ENCODE data around the gene CFL1. TPM values are rescaled to one million over a fixed set of nuclear protein-coding genes. Genes with fewer than 3 reads are reported as not detected.

The CFL1 gene
- polyA plus RNA-seq, 1 of the 3 experiments (the other 2 are of a cell fraction), result 4,252 TPM

DNA sequence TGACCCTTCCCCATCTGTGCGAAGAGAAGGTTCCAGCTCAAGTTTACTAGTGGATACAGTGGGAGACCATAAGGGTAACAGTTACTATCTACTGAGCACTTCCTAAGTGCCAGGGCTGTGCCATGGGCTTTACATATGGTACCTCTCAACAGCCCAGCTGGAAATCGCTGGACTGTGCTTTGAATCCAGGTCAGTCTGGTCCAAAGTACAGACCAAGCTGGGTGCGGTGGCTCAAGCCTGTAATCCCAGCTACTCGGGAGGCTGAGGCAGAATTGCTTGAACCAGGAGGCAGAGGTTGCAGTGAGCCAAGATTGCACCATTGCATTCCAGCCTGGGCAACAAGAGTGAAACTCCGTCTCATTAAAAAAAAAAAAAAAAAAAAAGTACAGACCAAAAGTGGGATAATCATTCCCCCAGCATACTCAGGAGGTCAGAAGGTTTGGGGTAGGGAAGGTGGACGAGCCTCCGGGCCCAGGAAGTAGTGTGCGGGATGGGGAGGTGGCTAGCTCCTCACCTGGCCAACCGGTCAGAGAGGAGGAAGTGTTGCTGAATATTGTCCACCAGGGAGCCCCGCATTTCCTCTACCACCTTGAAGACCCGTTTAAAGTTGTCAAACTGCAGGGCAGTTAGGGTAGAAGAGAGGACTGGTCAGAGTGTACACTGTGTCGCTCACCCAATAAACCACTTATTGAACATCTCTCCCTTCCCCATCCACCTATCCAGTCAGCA, 28.0 kb upstream of the CFL1 start:
- H3K27ac ChIP-seq (ENCODE audit: low read depth in 2 of 2, low read length in 1 of 2), result no peak overlapping the region
- peaks cover 39% of the 10 kb centered on the region for H3F3A ChIP-seq (replicated peaks; ENCODE audit: insufficient read depth)
- ChIA-PET POLR2A (interaction anchor here (1.5 kb wide), 1 partner anchor 26 kb away, joined by 5 read pairs; the partner anchor contains the start of gene MUS81), CTCF (interaction anchor here (0.5 to 15.2 kb wide), 20 partner anchors 9 to 426 kb away, joined by 3 to 374 read pairs (median 12); partner anchors contain the start of genes AP5B1, BANF1, C11orf68 and CFL1)
- peaks cover 24 to 32% of the 10 kb centered on the region in 2 experiments for H3K4me1 ChIP-seq (ENCODE audit: control insufficient read depth in 1 of 2, insufficient read depth in 2 of 2, low read depth in 1 of 2, low read length in 1 of 2)
- H3K27me3 ChIP-seq (ENCODE audit: insufficient read depth), result no peaks in the 10 kb centered on the region
- no peaks in the 10 kb centered on the region for H3K9me2 ChIP-seq
- H4K20me1 ChIP-seq (ENCODE audit: insufficient read depth), result peaks cover 2% of the 10 kb centered on the region; the same call in 1 of the 2 replicates
- H3K4me3 ChIP-seq (ENCODE audit: low read depth in 2 of 2, low read length in 1 of 2), result no peak overlapping the region
- no peak overlapping the region; the same call in 1 of the 2 replicates for H3K4me2 ChIP-seq
- TF ChIP-seq SMC3 (IDR thresholded peaks at IDR 0.05; ENCODE audit: low read depth, low read length), result no peak
- TF ChIP-seq NRF1 (IDR thresholded peaks at IDR 0.05; ENCODE audit: low read depth, low read length), result no peak
- no peak for TF ChIP-seq FOXJ3 (CRISPR knock-in tag; IDR thresholded peaks at IDR 0.05)
- TF ChIP-seq TAF1 (IDR thresholded peaks at IDR 0.05; ENCODE audit: borderline replicate concordance, low read depth, low read length), result no peak
- TF ChIP-seq POLR2AphosphoS5 (IDR thresholded peaks at IDR 0.05; ENCODE audit: low read depth, low read length), result no peak
- TF ChIP-seq FOSL2 (IDR thresholded peaks at IDR 0.05; ENCODE audit: borderline replicate concordance, low read depth), result no peak
- TF ChIP-seq, protein P1, sequence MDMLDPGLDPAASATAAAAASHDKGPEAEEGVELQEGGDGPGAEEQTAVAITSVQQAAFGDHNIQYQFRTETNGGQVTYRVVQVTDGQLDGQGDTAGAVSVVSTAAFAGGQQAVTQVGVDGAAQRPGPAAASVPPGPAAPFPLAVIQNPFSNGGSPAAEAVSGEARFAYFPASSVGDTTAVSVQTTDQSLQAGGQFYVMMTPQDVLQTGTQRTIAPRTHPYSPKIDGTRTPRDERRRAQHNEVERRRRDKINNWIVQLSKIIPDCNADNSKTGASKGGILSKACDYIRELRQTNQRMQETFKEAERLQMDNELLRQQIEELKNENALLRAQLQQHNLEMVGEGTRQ (IDR thresholded peaks at IDR 0.05; ENCODE audit: borderline replicate concordance, low read depth, low read length), result no peak
- TF ChIP-seq RXRA (IDR thresholded peaks at IDR 0.05; ENCODE audit: borderline replicate concordance, low read depth), result no peak
- TF ChIP-seq RFX5 (IDR thresholded peaks at IDR 0.05; ENCODE audit: low read length), result no peak
- no peak for TF ChIP-seq MXI1 (IDR thresholded peaks at IDR 0.05; ENCODE audit: low read depth, low read length)
- TF ChIP-seq EP300 (IDR thresholded peaks at IDR 0.05; ENCODE audit: borderline replicate concordance in 1 of 2, low read depth in 1 of 2, low read length in 1 of 2), result no peak
- TF ChIP-seq, protein P2, sequence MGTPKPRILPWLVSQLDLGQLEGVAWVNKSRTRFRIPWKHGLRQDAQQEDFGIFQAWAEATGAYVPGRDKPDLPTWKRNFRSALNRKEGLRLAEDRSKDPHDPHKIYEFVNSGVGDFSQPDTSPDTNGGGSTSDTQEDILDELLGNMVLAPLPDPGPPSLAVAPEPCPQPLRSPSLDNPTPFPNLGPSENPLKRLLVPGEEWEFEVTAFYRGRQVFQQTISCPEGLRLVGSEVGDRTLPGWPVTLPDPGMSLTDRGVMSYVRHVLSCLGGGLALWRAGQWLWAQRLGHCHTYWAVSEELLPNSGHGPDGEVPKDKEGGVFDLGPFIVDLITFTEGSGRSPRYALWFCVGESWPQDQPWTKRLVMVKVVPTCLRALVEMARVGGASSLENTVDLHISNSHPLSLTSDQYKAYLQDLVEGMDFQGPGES (IDR thresholded peaks at IDR 0.05; ENCODE audit: low read depth, low read length), result no peak
- TF ChIP-seq ELF1 (IDR thresholded peaks at IDR 0.05), result no peak
- TF ChIP-seq, protein P3, sequence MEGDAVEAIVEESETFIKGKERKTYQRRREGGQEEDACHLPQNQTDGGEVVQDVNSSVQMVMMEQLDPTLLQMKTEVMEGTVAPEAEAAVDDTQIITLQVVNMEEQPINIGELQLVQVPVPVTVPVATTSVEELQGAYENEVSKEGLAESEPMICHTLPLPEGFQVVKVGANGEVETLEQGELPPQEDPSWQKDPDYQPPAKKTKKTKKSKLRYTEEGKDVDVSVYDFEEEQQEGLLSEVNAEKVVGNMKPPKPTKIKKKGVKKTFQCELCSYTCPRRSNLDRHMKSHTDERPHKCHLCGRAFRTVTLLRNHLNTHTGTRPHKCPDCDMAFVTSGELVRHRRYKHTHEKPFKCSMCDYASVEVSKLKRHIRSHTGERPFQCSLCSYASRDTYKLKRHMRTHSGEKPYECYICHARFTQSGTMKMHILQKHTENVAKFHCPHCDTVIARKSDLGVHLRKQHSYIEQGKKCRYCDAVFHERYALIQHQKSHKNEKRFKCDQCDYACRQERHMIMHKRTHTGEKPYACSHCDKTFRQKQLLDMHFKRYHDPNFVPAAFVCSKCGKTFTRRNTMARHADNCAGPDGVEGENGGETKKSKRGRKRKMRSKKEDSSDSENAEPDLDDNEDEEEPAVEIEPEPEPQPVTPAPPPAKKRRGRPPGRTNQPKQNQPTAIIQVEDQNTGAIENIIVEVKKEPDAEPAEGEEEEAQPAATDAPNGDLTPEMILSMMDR (IDR thresholded peaks at IDR 0.05), result no peak
- TF ChIP-seq MEF2A (IDR thresholded peaks at IDR 0.05; ENCODE audit: borderline replicate concordance, low read depth), result no peak
- TF ChIP-seq, protein P4, sequence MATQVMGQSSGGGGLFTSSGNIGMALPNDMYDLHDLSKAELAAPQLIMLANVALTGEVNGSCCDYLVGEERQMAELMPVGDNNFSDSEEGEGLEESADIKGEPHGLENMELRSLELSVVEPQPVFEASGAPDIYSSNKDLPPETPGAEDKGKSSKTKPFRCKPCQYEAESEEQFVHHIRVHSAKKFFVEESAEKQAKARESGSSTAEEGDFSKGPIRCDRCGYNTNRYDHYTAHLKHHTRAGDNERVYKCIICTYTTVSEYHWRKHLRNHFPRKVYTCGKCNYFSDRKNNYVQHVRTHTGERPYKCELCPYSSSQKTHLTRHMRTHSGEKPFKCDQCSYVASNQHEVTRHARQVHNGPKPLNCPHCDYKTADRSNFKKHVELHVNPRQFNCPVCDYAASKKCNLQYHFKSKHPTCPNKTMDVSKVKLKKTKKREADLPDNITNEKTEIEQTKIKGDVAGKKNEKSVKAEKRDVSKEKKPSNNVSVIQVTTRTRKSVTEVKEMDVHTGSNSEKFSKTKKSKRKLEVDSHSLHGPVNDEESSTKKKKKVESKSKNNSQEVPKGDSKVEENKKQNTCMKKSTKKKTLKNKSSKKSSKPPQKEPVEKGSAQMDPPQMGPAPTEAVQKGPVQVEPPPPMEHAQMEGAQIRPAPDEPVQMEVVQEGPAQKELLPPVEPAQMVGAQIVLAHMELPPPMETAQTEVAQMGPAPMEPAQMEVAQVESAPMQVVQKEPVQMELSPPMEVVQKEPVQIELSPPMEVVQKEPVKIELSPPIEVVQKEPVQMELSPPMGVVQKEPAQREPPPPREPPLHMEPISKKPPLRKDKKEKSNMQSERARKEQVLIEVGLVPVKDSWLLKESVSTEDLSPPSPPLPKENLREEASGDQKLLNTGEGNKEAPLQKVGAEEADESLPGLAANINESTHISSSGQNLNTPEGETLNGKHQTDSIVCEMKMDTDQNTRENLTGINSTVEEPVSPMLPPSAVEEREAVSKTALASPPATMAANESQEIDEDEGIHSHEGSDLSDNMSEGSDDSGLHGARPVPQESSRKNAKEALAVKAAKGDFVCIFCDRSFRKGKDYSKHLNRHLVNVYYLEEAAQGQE (IDR thresholded peaks at IDR 0.05; ENCODE audit: low read depth, low read length), result no peak
- no peak for TF ChIP-seq NFIC (IDR thresholded peaks at IDR 0.05; ENCODE audit: borderline replicate concordance)
- TF ChIP-seq, protein P5, sequence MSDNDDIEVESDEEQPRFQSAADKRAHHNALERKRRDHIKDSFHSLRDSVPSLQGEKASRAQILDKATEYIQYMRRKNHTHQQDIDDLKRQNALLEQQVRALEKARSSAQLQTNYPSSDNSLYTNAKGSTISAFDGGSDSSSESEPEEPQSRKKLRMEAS (IDR thresholded peaks at IDR 0.05; ENCODE audit: low read depth), result no peak
- no peak for TF ChIP-seq CHD2 (IDR thresholded peaks at IDR 0.05; ENCODE audit: low read length, partially characterized antibody)
- no peak for TF ChIP-seq FOXM1 (IDR thresholded peaks at IDR 0.05; ENCODE audit: low read depth)
- WGBS (ENCODE audit: low lambda C conversion rate), result 90% methylated on average over 12 of the region's 12 CpGs
- H2AFZ ChIP-seq (ENCODE audit: low read depth), result no peak overlapping the region
- H3K9ac ChIP-seq, result no peak overlapping the region
- no peaks in the 10 kb centered on the region for H3K9me3 ChIP-seq
- peaks cover 31 to 45% of the 10 kb centered on the region in 2 experiments for H3K36me3 ChIP-seq (replicated peaks in 1 of 2; ENCODE audit: control insufficient read depth in 1 of 2, insufficient read depth in 2 of 2, low read length in 1 of 2)
- no peak for DNase-seq
- peaks cover 39% of the 10 kb centered on the region for H3K79me2 ChIP-seq (ENCODE audit: insufficient read depth)

Measured in SK-N-SH (cell line).